B cell (primary cell): ENCODE results near the gene MLH1. TPM values are rescaled to one million over a fixed set of nuclear protein-coding genes. Genes with fewer than 3 reads are reported as not detected.

Experiments used
- ATAC-seq: fragments of 200-7000 bp; cut with Tn5 transposase; one replicate; pipeline ENCODE4 v1.10.0; 2021; ENCODE audit warnings: low read depth, mild to moderate bottlenecking, moderate number of reproducible peaks, moderate library complexity
- CTCF ChIA-PET: fragments of 350-600 bp; sonication (Branson Sonifier 250); formaldehyde crosslinking; loops from one replicate; lab custom pipeline; 2021; ENCODE audit warnings: antibody characterized with exemption, inconsistent platforms; lab: Charles Lee
- POLR2A ChIA-PET: fragments of 350-600 bp; sonication (Branson Sonifier 250); formaldehyde crosslinking; loops from one replicate; lab custom pipeline; 2021; ENCODE audit warnings: antibody characterized with exemption; lab: Charles Lee
- DNase-seq: peaks from one replicate; pipeline ENCODE4 v3.0.0; 2013
- H2AFZ ChIP-seq: 2 replicates; pipeline ENCODE4 v1.6.1; 2012; ENCODE audit warnings: mild to moderate bottlenecking, low read depth, low read length; ENCODE audit not compliant: insufficient read depth, poor library complexity, severe bottlenecking
- H3K27ac ChIP-seq, 2 donors: 1 replicate in 1 of 2; 2 replicates in 1 of 2; pipeline ENCODE4 v1.5.1; 2012 to 2013; ENCODE audit warnings: low read length in 2 of 2, mild to moderate bottlenecking in 2 of 2, moderate library complexity in 1 of 2
- H3K27me3 ChIP-seq, 4 experiments: fragments of 200-600 bp in 1 of 4; sonication (generic) in 1 of 4; replicated peaks in 1 of 4; 1 replicate in 2 of 4; 2 replicates in 2 of 4; pipeline versions ENCODE4 v1.6.1 to v1.7.0; 2013 to 2016; ENCODE audit warnings: low read length in 3 of 4, mild to moderate bottlenecking in 2 of 4, mixed read lengths in 1 of 4, moderate library complexity in 1 of 4; ENCODE audit not compliant: insufficient read depth in 4 of 4, control insufficient read depth in 3 of 4; ENCODE audit errors: control extremely low read depth in 1 of 4
- H3K36me3 ChIP-seq, 2 experiments: replicated peaks in 1 of 2; 1 replicate in 1 of 2; 2 replicates in 1 of 2; pipeline versions ENCODE4 v1.6.1 to v1.7.1; 2013; ENCODE audit warnings: low read length in 1 of 2; ENCODE audit not compliant: insufficient read depth in 2 of 2, control insufficient read depth in 1 of 2; ENCODE audit errors: control extremely low read depth in 1 of 2, extremely low read depth in 1 of 2
- H3K4me1 ChIP-seq, 2 donors: fragments of 200-600 bp in 1 of 2; sonication (generic) in 1 of 2; 1 replicate in 1 of 2; 2 replicates in 1 of 2; pipeline versions ENCODE4 v1.5.1 to v1.6.1; 2013 to 2017; ENCODE audit warnings: low read length in 2 of 2; ENCODE audit not compliant: control insufficient read depth in 2 of 2, insufficient read depth in 2 of 2
- H3K4me2 ChIP-seq: replicated peaks from 2 replicates; pipeline ENCODE3; 2012; ENCODE audit warnings: mild to moderate bottlenecking, low read depth, low read length; ENCODE audit not compliant: poor library complexity, severe bottlenecking
- H3K4me3 ChIP-seq, 5 experiments: fragments of 200-600 bp in 1 of 5; sonication (generic) in 1 of 5; 1 replicate in 3 of 5; 2 replicates in 2 of 5; pipeline versions ENCODE4 v1.5.1 to v1.7.0; 2011 to 2016; ENCODE audit warnings: low read length in 4 of 5, mild to moderate bottlenecking in 4 of 5, low read depth in 2 of 5, control low read depth in 1 of 5, moderate library complexity in 1 of 5; ENCODE audit not compliant: insufficient read depth in 1 of 5; ENCODE audit errors: control extremely low read depth in 1 of 5, extremely low read depth in 1 of 5
- H3K79me2 ChIP-seq: fragments of 200-600 bp; sonication (generic); one replicate; pipeline ENCODE4 v1.6.0; 2016; ENCODE audit warnings: low read length; ENCODE audit not compliant: control insufficient read depth, insufficient read depth
- H3K9ac ChIP-seq: fragments of 200-600 bp; sonication (generic); 2 replicates; pipeline ENCODE4 v1.6.1; 2017; ENCODE audit warnings: mild to moderate bottlenecking, low read length, moderate library complexity
- H3K9me3 ChIP-seq, 3 donors: one replicate each; pipeline versions ENCODE4 v1.6.1 to v1.7.1; 2013; ENCODE audit warnings: low read length in 2 of 3; ENCODE audit not compliant: control insufficient read depth in 2 of 3, insufficient read depth in 1 of 3; ENCODE audit errors: control extremely low read depth in 1 of 3
- H4K20me1 ChIP-seq: 2 replicates; pipeline ENCODE4 v1.6.0; 2012; ENCODE audit warnings: mild to moderate bottlenecking, low read length; ENCODE audit not compliant: insufficient read depth, control insufficient read depth, poor library complexity, severe bottlenecking
- H3K27ac Mint-ChIP-seq: one replicate; pipeline ENCODE4 v1.8.0; 2021; ENCODE audit warnings: mixed read lengths
- H3K27me3 Mint-ChIP-seq: one replicate; pipeline ENCODE4 v1.8.0; 2021; ENCODE audit warnings: mixed read lengths
- H3K4me1 Mint-ChIP-seq: one replicate; pipeline ENCODE4 v1.8.0; 2021; ENCODE audit warnings: mixed read lengths
- H3K4me3 Mint-ChIP-seq: one replicate; pipeline ENCODE4 v1.8.0; 2021; ENCODE audit warnings: mixed read lengths
- H3K9me3 Mint-ChIP-seq: one replicate; pipeline ENCODE4 v1.8.0; 2022; ENCODE audit warnings: mixed read lengths; ENCODE audit not compliant: insufficient read depth
- EZH2 ChIP-seq: IDR thresholded peaks from 2 replicates; pipeline ENCODE4 v1.6.1; 2012; ENCODE audit warnings: borderline replicate concordance, low read depth, mild to moderate bottlenecking, moderate library complexity, low read length; ENCODE audit not compliant: insufficient read depth, poor library complexity, severe bottlenecking
- WGBS: methylation state at CpG from one replicate; pipeline ENCODE4 v1.1.5; 2013; ENCODE audit warnings: missing lambda C conversion rate; ENCODE audit not compliant: insufficient coverage; 5-methylcytosine and 5-hydroxymethylcytosine counted together
- intact Hi-C: fragments of 100-400 bp; cut with micrococcal nuclease; formaldehyde crosslinking; loops from one replicate; pipeline ENCODE4 v1.10.0; 2022
- polyA plus RNA-seq: library from polyadenylated mRNA; depleted of rRNA; stranded (reverse); fragments of >200 nt; gene quantifications from 2 replicates; pipeline ENCODE4 v1.2.3, GENCODE V29; 2012
- small RNA-seq: library from RNA; depleted of rRNA; stranded (forward); fragments of <200 nt; gene quantifications from one replicate; pipeline ENCODE3, GENCODE V24; 2012; ENCODE audit warnings: low replicate concordance, low read depth; ENCODE audit not compliant: insufficient read length
- total RNA-seq, 2 donors: library from RNA; stranded (reverse); fragments of 120-200 nt in 1 of 2; gene quantifications; 1 replicate in 1 of 2; 2 replicates in 1 of 2; pipeline versions ENCODE4 v1.2.3 to v1.2.4, GENCODE V29; 2013 to 2022
- TF ChIP-seq, protein P1 (sequence below): fragments of 200-600 bp; IDR thresholded peaks from one replicate; pipeline ENCODE4 v1.8.0; 2022; ENCODE audit warnings: antibody characterized with exemption, mild to moderate bottlenecking

MLH1 gene
- total and polyA plus RNA-seq, 2 donors (not counting 1 experiment from before 2014, with no cell fraction given) = 22.4 to 38.5 TPM

- H3K4me3 Mint-ChIP-seq = no peak overlapping the region
- ChIA-PET POLR2A (no interaction called here), CTCF (no interaction called here)
- no peak for TF ChIP-seq EZH2
- TF ChIP-seq, protein P1, sequence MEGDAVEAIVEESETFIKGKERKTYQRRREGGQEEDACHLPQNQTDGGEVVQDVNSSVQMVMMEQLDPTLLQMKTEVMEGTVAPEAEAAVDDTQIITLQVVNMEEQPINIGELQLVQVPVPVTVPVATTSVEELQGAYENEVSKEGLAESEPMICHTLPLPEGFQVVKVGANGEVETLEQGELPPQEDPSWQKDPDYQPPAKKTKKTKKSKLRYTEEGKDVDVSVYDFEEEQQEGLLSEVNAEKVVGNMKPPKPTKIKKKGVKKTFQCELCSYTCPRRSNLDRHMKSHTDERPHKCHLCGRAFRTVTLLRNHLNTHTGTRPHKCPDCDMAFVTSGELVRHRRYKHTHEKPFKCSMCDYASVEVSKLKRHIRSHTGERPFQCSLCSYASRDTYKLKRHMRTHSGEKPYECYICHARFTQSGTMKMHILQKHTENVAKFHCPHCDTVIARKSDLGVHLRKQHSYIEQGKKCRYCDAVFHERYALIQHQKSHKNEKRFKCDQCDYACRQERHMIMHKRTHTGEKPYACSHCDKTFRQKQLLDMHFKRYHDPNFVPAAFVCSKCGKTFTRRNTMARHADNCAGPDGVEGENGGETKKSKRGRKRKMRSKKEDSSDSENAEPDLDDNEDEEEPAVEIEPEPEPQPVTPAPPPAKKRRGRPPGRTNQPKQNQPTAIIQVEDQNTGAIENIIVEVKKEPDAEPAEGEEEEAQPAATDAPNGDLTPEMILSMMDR = no peak
- DNase-seq = no peak
- Histone ChIP-seq H3K9me3 (no peaks in the 10 kb centered on the region), H3K9ac (no peak overlapping the region), H4K20me1 (no peaks in the 10 kb centered on the region), H3K4me1 (no peaks in the 10 kb centered on the region), H3K79me2 (no peaks in the 10 kb centered on the region), H2AFZ (no peak overlapping the region), H3K27me3 (no peaks in the 10 kb centered on the region), H3K36me3 (no peaks in the 10 kb centered on the region), H3K4me3 (no peak overlapping the region), H3K27ac (no peak overlapping the region), H3K4me2 (no peak overlapping the region)
- intact Hi-C loops = no loop called here
- no peaks in the 10 kb centered on the region for H3K9me3 Mint-ChIP-seq
- no CpG with 5 or more reads among the region's 1 CpG for WGBS
- peaks cover 4% of the 10 kb centered on the region for H3K4me1 Mint-ChIP-seq
- no peaks in the 10 kb centered on the region for H3K27me3 Mint-ChIP-seq
- no peak for ATAC-seq
- H3K27ac Mint-ChIP-seq = no peak overlapping the region
These were observed 107.1 kb downstream of the MLH1 start for GRCh38 chr3:37100411-37100810.

Small RNA genes within 50 kb of the gene (small RNA-seq; reads per million reads assigned to genes)
- not detected for gene RF00019
- not detected for gene RNU6ATAC4P

Other genes with a start within 250 kb of the MLH1 start
- gene DCLK3, start 229.0 kb upstream of the MLH1 start, total RNA-seq = not detected in 2 replicates
- 0.01 TPM in 1 of 2 replicates, not detected in the other for gene DCLK3, start 229.0 kb upstream of the MLH1 start, polyA plus RNA-seq
- 147 and 175 TPM in 2 replicates for gene TRANK1, start 48.5 kb upstream of the MLH1 start, total RNA-seq
- 20.8 and 31.5 TPM in 2 replicates for gene TRANK1, start 48.5 kb upstream of the MLH1 start, polyA plus RNA-seq
- 42.4 and 44.9 TPM in 2 replicates for gene EPM2AIP1, start 387 bp upstream of the MLH1 start, total RNA-seq
- 13.5 and 20.3 TPM in 2 replicates for gene EPM2AIP1, start 387 bp upstream of the MLH1 start, polyA plus RNA-seq
- 38.4 and 49.2 TPM in 2 replicates for gene LRRFIP2, start 181.1 kb downstream of the MLH1 start, total RNA-seq
- gene LRRFIP2, start 181.1 kb downstream of the MLH1 start, polyA plus RNA-seq = 8.6 and 15.0 TPM in 2 replicates
- 69.6 and 78.2 TPM in 2 replicates for gene GOLGA4, start 249.8 kb downstream of the MLH1 start, total RNA-seq
- gene GOLGA4, start 249.8 kb downstream of the MLH1 start, polyA plus RNA-seq = 4.6 and 5.0 TPM in 2 replicates